Neural progenitor cell (in vitro differentiated cells): ENCODE results near the gene FHOD3.

ENCODE experiments used
- CTCF ChIP-seq: fragments of 200-600 bp; sonication (generic); IDR thresholded peaks from 2 replicates; pipeline ENCODE4 v1.5.1; 2017; ENCODE audit warnings: antibody characterized with exemption, mild to moderate bottlenecking
- EZH2 ChIP-seq: fragments of 200-600 bp; sonication (generic); IDR thresholded peaks from 2 replicates; pipeline ENCODE4 v1.6.1; 2017; ENCODE audit warnings: antibody characterized with exemption, mild to moderate bottlenecking, moderate library complexity
- EZH2phosphoT487 ChIP-seq: fragments of 200-600 bp; sonication (generic); IDR thresholded peaks from 2 replicates; pipeline ENCODE4 v1.6.1; 2017; ENCODE audit warnings: antibody characterized with exemption

GRCh38 chr18:36527740-36528455 lies 230.4 kb downstream of the FHOD3 start:
- TF ChIP-seq CTCF, result no peak
- TF ChIP-seq EZH2, result no peak
- TF ChIP-seq EZH2phosphoT487, result no peak
